Stimulated activated CD8-positive, alpha-beta memory T cell treated with anti-CD3 and anti-CD28 coated beads, Interleukin-4, amount 100 ng/mL, for 48 hours (primary cell): ENCODE data around the gene ZNF493.

Experiments
- DNase-seq: peaks from one replicate; pipeline ENCODE4 v3.0.0-alpha.2; 2020

The ZNF493 gene

GRCh38 chr19:21463449-21464105, 66.6 kb downstream of the ZNF493 start:
- peak; percentile 67 for DNase-seq

DNA sequence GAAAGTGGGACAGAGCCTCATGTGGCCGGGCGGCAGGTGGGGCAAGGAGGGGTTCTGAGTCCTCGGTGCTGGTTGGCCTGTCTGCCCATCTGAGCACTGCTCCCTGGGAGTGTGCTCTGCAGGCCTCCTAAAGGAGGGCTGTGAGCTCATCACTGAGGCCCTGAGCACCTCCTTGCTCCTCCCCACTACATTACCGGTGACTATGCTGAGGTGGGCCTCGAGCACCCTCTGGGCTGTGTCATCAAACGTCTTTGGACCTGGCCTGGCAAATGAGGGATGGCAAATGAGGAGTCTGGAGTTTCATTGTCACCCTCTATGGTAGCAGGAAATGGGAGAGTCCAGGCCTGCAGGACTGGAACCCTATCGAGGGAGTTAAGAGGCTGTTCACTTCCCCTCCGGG, 69.7 kb downstream of the ZNF493 start:
- no peak for DNase-seq

DNA sequence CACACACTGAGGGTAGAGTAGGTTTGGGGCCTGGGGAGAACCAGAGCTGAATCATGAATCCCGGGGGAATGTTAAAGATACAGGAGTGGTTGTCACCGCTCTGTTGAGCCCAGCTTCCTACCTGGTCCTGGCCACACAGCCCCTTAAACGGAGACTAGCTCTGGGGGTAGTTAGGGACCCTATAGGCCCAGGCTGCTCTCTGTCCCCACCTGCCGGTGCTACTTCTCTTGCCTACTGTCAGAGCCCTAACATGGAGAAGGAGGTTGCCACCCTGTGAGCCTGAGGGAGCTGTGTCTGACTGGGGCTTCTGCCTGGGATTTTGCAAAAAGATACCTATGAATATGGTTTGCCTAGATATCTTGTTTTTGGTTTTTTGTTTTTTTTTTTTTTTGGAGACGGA, 71.9 kb downstream of the ZNF493 start:
- no peak for DNase-seq

DNA sequence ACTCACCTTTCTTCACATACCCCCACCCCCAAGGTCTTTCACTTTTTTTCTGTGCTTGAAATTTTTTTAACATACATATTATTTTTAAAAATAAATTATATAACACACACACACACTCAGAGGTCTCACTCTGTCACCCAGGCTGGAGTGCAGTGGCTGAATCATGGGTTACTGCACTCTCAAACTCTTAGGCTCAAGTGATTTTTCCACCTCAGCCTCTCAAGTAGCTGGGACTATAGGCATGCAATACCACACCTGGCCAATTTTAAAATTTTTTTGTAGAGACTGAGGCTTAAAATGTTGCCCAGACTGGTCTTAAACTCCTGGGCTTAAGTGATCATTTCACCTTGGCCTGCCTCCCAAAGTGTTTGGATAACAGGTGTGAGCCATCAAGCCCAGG, 75.6 kb downstream of the ZNF493 start:
- no peak for DNase-seq

GRCh38 chr19:21474671-21475181, 77.8 kb downstream of the ZNF493 start:
- peak; percentile 89 for DNase-seq
